HepG2 (cell line): ENCODE measurements around the gene LYSMD1. TPM values are rescaled to one million over a fixed set of nuclear protein-coding genes. Genes with fewer than 3 reads are reported as not detected.
A peak's percentile ranks its signal among the peaks of the same experiment; 100 is the strongest.

Experiments
- CAMTA2 ChIP-seq: sonication (generic); formaldehyde crosslinking; IDR thresholded peaks from 2 replicates; pipeline ENCODE4 v1.4.0; 2020; ENCODE audit warnings: mild to moderate bottlenecking, missing genetic modification reagents, borderline replicate concordance
- CREBL2 ChIP-seq: sonication (generic); formaldehyde crosslinking; IDR thresholded peaks from 2 replicates; pipeline ENCODE4 v1.8.1; 2023; ENCODE audit warnings: missing genetic modification reagents, mild to moderate bottlenecking, borderline replicate concordance
- FLYWCH1 ChIP-seq: sonication (generic); formaldehyde crosslinking; IDR thresholded peaks from 2 replicates; pipeline ENCODE4 v1.8.1; 2023; ENCODE audit warnings: mild to moderate bottlenecking, missing genetic modification reagents
- MXI1 ChIP-seq: IDR thresholded peaks from 3 replicates; pipeline ENCODE4 v1.6.1; 2012; ENCODE audit warnings: low read depth, low read length, inconsistent platforms, borderline replicate concordance
- NFE2 ChIP-seq: sonication (generic); formaldehyde crosslinking; IDR thresholded peaks from 2 replicates; pipeline ENCODE4 v1.4.0; 2020; ENCODE audit warnings: missing genetic modification reagents
- POLR2G ChIP-seq: fragments of 200-400 bp; formaldehyde crosslinking; IDR thresholded peaks from 2 replicates; pipeline ENCODE4 v1.6.1; 2018; ENCODE audit warnings: mild to moderate bottlenecking, low read depth, low read length, moderate library complexity
- RAD21 ChIP-seq: fragments of 450-650 bp; formaldehyde crosslinking; IDR thresholded peaks from 2 replicates; pipeline ENCODE4 v1.5.0; 2020; ENCODE audit warnings: mild to moderate bottlenecking
- SALL1 ChIP-seq: sonication (generic); formaldehyde crosslinking; IDR thresholded peaks from 2 replicates; pipeline ENCODE4 v1.8.0; 2022; ENCODE audit warnings: mild to moderate bottlenecking, missing genetic modification reagents
- SP4 ChIP-seq: sonication (generic); formaldehyde crosslinking; IDR thresholded peaks from 2 replicates; pipeline ENCODE4 v1.8.1; 2023; ENCODE audit warnings: mild to moderate bottlenecking, missing genetic modification reagents
- TOE1 ChIP-seq: sonication (generic); formaldehyde crosslinking; IDR thresholded peaks from 2 replicates; pipeline ENCODE4 v1.4.0; 2020; ENCODE audit warnings: mild to moderate bottlenecking, missing genetic modification reagents
- ZFAT ChIP-seq: sonication (generic); formaldehyde crosslinking; conservative IDR thresholded peaks from 2 replicates; pipeline ENCODE4 v1.8.1; 2023; ENCODE audit warnings: missing genetic modification reagents, inconsistent platforms
- ZFP37 ChIP-seq: sonication (generic); formaldehyde crosslinking; IDR thresholded peaks from 2 replicates; pipeline ENCODE4 v1.4.0; 2020; ENCODE audit warnings: missing genetic modification reagents, borderline replicate concordance
- ZNF564 ChIP-seq: sonication (generic); formaldehyde crosslinking; IDR thresholded peaks from 2 replicates; pipeline ENCODE4 v1.8.1; 2023; ENCODE audit warnings: mild to moderate bottlenecking, missing genetic modification reagents
- ZNF607 ChIP-seq: sonication (generic); formaldehyde crosslinking; IDR thresholded peaks from 2 replicates; pipeline ENCODE4 v1.5.1; 2020; ENCODE audit warnings: missing genetic modification reagents, mild to moderate bottlenecking, borderline replicate concordance
- ZNF780A ChIP-seq: sonication (generic); formaldehyde crosslinking; IDR thresholded peaks from 2 replicates; pipeline ENCODE4 v1.8.0; 2022; ENCODE audit warnings: mild to moderate bottlenecking, missing genetic modification reagents, moderate library complexity
- polyA plus RNA-seq, 8 experiments: library from polyadenylated mRNA; depleted of rRNA in 3 of 8; stranded (reverse) in 7 of 8; unstranded in 1 of 8; fragments of >200 nt; fragmentation: Illumina TruSeq in 4 of 8; extraction: Trizol in 4 of 8; gene quantifications; 2 replicates each; pipeline versions ENCODE4 v1.2.1 to v1.2.3, GENCODE V29; 2011 to 2016; ENCODE audit warnings: low read depth in 4 of 8, missing spikeins in 1 of 8, mixed read lengths in 1 of 8; ENCODE audit not compliant: insufficient read depth in 1 of 8
- total RNA-seq, 5 experiments: library from RNA; depleted of rRNA; stranded (reverse); fragments of >200 nt; fragmentation: Illumina TruSeq; extraction: Trizol; gene quantifications; 2 replicates each; pipeline ENCODE4 v1.2.3, GENCODE V29; 2016; ENCODE audit warnings: low read depth in 1 of 5
- TF ChIP-seq, protein P1 (sequence below): sonication (generic); formaldehyde crosslinking; IDR thresholded peaks from 2 replicates; pipeline ENCODE4 v1.4.0; 2020; ENCODE audit warnings: low read depth, mild to moderate bottlenecking, missing genetic modification reagents
- TF ChIP-seq, protein P2 (sequence below): sonication (generic); formaldehyde crosslinking; IDR thresholded peaks from 2 replicates; pipeline ENCODE4 v1.5.1; 2020; ENCODE audit warnings: mild to moderate bottlenecking, missing genetic modification reagents, moderate library complexity
- TF ChIP-seq, protein P3 (sequence below): IDR thresholded peaks from 2 replicates; pipeline ENCODE4 v1.6.1; 2016; ENCODE audit warnings: low read depth, control low read depth
- TF ChIP-seq, protein P4 (sequence below): sonication (generic); formaldehyde crosslinking; IDR thresholded peaks from 2 replicates; pipeline ENCODE4 v1.5.0; 2020; ENCODE audit warnings: missing genetic modification reagents
- TF ChIP-seq, protein P5 (sequence below): sonication (generic); formaldehyde crosslinking; IDR thresholded peaks from 2 replicates; pipeline ENCODE4 v1.4.0; 2020; ENCODE audit warnings: missing genetic modification reagents, borderline replicate concordance
- TF ChIP-seq, protein P6 (sequence below): sonication (generic); formaldehyde crosslinking; IDR thresholded peaks from 2 replicates; pipeline ENCODE4 v1.4.0; 2020; ENCODE audit warnings: missing genetic modification reagents

Gene LYSMD1
- total and polyA plus RNA-seq, 2 of the 13 experiments (the other 11 are each of a cell fraction or from before 2014, with no cell fraction given) = 3.8 to 4.8 TPM

DNA sequence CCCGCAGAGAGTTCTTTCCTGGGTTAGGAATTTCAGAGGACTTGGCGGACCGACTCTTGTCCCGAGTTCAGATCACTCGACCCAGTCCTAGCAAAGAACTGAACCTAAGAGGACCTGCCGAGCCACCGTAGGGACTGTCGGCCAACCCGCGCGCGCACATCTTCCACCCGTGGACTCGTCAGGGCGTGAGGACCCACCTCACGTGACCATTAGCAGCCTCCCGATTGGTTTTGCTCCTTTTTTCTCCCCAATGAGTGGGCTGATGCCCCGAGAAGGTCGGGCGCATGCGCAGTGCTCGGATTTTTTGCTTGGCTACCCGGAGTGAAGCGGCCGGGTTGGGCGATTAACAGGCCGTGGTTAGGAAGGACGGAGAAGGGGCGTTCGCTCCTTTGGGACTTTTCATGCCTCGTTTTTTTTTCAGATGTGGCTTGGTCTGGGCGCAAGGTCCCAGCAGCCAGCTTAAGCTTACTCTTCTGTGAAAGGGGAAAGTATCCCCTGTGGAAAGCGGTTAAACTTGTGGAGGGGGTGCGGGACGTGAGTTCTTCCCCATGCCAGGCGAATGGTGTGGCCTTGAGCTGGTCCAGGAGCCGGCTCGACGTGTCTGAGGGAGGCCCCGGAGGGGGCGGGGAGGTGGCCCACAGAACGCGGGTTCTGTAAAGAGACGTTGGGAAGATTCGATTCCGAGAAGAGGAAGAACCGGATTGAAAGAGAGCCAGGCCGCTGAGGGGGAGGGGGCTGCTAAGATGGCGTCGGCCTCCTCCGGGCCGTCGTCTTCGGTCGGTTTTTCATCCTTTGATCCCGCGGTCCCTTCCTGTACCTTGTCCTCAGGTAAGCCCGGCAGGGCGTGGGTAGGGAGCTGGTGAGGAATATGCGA, 32.8 kb upstream of the LYSMD1 start, which contains the start of gene PIP5K1A (continued):
- TF ChIP-seq, protein P1, sequence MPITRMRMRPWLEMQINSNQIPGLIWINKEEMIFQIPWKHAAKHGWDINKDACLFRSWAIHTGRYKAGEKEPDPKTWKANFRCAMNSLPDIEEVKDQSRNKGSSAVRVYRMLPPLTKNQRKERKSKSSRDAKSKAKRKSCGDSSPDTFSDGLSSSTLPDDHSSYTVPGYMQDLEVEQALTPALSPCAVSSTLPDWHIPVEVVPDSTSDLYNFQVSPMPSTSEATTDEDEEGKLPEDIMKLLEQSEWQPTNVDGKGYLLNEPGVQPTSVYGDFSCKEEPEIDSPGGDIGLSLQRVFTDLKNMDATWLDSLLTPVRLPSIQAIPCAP (CRISPR knock-in tag) = no peak
- TF ChIP-seq SALL1 (CRISPR knock-in tag) (peak; percentile 83), ZFP37 (CRISPR knock-in tag) (no peak), CREBL2 (CRISPR knock-in tag) (peak; percentile 27; the same call in 1 of the 2 replicates), SP4 (peak; percentile 45), POLR2G (peak; percentile 90), CAMTA2 (CRISPR knock-in tag) (no peak), MXI1 (peak; percentile 62; the same call in 1 of the 3 replicates), ZNF607 (CRISPR knock-in tag) (0 out of 2 replicates have a peak, but pooled peaks have one; percentile 65), ZNF564 (CRISPR knock-in tag) (no peak), TOE1 (CRISPR knock-in tag) (0 out of 2 replicates have a peak, but pooled peaks have one; percentile 24), ZFAT (CRISPR knock-in tag) (no peak), FLYWCH1 (CRISPR knock-in tag) (no peak), RAD21 (CRISPR knock-in tag) (no peak), ZNF780A (CRISPR knock-in tag) (peak; percentile 57; the same call in 1 of the 2 replicates), NFE2 (CRISPR knock-in tag) (no peak)
- TF ChIP-seq, protein P2, sequence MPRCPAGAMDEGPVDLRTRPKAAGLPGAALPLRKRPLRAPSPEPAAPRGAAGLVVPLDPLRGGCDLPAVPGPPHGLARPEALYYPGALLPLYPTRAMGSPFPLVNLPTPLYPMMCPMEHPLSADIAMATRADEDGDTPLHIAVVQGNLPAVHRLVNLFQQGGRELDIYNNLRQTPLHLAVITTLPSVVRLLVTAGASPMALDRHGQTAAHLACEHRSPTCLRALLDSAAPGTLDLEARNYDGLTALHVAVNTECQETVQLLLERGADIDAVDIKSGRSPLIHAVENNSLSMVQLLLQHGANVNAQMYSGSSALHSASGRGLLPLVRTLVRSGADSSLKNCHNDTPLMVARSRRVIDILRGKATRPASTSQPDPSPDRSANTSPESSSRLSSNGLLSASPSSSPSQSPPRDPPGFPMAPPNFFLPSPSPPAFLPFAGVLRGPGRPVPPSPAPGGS (CRISPR knock-in tag) = 0 out of 2 replicates have a peak, but pooled peaks have one; percentile 48
- TF ChIP-seq, protein P3, sequence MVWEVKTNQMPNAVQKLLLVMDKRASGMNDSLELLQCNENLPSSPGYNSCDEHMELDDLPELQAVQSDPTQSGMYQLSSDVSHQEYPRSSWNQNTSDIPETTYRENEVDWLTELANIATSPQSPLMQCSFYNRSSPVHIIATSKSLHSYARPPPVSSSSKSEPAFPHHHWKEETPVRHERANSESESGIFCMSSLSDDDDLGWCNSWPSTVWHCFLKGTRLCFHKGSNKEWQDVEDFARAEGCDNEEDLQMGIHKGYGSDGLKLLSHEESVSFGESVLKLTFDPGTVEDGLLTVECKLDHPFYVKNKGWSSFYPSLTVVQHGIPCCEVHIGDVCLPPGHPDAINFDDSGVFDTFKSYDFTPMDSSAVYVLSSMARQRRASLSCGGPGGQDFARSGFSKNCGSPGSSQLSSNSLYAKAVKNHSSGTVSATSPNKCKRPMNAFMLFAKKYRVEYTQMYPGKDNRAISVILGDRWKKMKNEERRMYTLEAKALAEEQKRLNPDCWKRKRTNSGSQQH (CRISPR knock-in tag) = 0 out of 2 replicates have a peak, but pooled peaks have one; percentile 21
- TF ChIP-seq, protein P4, sequence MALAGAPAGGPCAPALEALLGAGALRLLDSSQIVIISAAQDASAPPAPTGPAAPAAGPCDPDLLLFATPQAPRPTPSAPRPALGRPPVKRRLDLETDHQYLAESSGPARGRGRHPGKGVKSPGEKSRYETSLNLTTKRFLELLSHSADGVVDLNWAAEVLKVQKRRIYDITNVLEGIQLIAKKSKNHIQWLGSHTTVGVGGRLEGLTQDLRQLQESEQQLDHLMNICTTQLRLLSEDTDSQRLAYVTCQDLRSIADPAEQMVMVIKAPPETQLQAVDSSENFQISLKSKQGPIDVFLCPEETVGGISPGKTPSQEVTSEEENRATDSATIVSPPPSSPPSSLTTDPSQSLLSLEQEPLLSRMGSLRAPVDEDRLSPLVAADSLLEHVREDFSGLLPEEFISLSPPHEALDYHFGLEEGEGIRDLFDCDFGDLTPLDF = peak; percentile 76
- TF ChIP-seq, protein P5, sequence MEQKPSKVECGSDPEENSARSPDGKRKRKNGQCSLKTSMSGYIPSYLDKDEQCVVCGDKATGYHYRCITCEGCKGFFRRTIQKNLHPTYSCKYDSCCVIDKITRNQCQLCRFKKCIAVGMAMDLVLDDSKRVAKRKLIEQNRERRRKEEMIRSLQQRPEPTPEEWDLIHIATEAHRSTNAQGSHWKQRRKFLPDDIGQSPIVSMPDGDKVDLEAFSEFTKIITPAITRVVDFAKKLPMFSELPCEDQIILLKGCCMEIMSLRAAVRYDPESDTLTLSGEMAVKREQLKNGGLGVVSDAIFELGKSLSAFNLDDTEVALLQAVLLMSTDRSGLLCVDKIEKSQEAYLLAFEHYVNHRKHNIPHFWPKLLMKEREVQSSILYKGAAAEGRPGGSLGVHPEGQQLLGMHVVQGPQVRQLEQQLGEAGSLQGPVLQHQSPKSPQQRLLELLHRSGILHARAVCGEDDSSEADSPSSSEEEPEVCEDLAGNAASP (CRISPR knock-in tag) = no peak
- TF ChIP-seq, protein P6, sequence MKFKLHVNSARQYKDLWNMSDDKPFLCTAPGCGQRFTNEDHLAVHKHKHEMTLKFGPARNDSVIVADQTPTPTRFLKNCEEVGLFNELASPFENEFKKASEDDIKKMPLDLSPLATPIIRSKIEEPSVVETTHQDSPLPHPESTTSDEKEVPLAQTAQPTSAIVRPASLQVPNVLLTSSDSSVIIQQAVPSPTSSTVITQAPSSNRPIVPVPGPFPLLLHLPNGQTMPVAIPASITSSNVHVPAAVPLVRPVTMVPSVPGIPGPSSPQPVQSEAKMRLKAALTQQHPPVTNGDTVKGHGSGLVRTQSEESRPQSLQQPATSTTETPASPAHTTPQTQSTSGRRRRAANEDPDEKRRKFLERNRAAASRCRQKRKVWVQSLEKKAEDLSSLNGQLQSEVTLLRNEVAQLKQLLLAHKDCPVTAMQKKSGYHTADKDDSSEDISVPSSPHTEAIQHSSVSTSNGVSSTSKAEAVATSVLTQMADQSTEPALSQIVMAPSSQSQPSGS (CRISPR knock-in tag) = no peak
